DMS153 treated with DMSO at 0.1 percent for 48 hours (cell line): Measurements from ENCODE around the gene CDCA4.

ENCODE experiments used
- DNase-seq: peaks from one replicate; lab custom pipeline; 2025; ENCODE audit not compliant: unreplicated experiment; lab: John Stamatoyannopoulos, UW

CDCA4 gene

DNA sequence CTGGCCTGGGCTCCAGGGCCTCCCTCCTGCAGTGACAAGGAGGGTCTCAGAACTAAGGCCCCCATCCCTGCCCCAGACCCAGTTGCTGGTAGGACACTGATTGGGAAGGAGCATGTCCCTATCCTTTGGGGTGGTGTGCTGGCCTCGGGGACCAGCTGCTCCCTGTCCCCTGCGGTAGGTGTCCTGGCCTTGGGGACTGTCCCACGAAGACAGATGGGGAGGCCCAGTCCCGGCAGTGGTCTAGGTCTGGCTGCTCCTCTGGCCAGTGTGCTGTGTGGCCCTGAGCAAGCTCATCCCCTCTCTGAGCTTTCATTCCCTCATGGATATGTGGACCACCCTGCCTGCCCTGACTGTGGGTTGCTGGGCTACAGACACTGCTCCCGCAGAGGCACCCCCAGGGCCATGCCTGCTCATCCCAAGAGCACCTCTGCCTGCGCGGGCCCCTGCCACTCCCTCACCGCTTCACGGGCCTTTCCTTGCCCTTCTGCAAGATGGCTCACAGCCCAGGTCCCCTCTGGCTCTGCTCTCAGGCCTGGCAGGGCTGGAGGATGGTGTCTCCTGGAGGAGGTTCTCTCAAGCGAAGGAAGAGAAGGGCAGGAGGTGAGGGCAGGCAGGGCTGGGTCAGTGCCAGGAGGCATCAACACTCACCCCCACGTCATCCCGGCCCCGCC lies 55.2 kb downstream of the CDCA4 start:
- no peak for DNase-seq

DNA sequence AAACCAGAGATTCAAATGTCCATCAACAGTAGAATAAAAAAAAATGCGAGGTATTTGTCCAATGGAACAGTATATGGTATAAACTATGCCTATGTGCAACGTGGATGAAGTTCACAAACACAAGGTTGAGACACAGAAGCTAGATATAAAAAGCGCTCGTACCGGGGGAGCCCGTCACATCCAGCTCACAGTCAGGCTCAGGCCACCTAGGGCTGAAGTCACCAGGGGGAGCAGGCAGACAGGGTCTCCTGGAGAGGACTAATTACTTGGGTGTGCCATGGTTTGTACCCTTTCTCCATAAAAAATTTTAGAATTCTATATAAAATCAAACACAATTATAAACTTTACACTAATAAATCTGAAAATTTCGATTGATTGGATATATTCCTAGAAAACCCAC lies 56.3 kb downstream of the CDCA4 start:
- no peak for DNase-seq
